WTC11 (cell line): ENCODE measurements around the gene MRM3. TPM values are rescaled to one million over a fixed set of nuclear protein-coding genes. Genes with fewer than 3 reads are reported as not detected.

Source experiments
- ATAC-seq: fragments of 200-7000 bp; cut with Tn5 transposase; 2 replicates; pipeline ENCODE4 v1.10.0; 2021; ENCODE audit warnings: mild to moderate bottlenecking, moderate library complexity
- CTCF ChIA-PET: fragments of 300-600 bp; sonication (Branson Sonifier 250); formaldehyde crosslinking; loops from one replicate; lab custom pipeline; 2021; ENCODE audit warnings: antibody characterized with exemption; lab: Charles Lee
- POLR2A ChIA-PET: fragments of 350-600 bp; sonication (Branson Sonifier 250); formaldehyde crosslinking; loops from one replicate; lab custom pipeline; 2021; ENCODE audit warnings: antibody characterized with exemption; lab: Charles Lee
- DNase-seq: peaks from one replicate; pipeline ENCODE4 v3.0.0; 2021; ENCODE audit warnings: low spot score
- H3K27ac Mint-ChIP-seq: 2 replicates; pipeline ENCODE4 v1.8.0; 2021; ENCODE audit warnings: mixed read lengths
- H3K27me3 Mint-ChIP-seq: 2 replicates; pipeline ENCODE4 v1.8.0; 2021; ENCODE audit warnings: low read depth, mild to moderate bottlenecking, moderate library complexity, mixed read lengths
- H3K36me3 Mint-ChIP-seq: 2 replicates; pipeline ENCODE4 v1.8.0; 2021; ENCODE audit warnings: mixed read lengths
- H3K4me1 Mint-ChIP-seq: 2 replicates; pipeline ENCODE4 v1.8.0; 2022; ENCODE audit warnings: mixed read lengths
- H3K4me3 Mint-ChIP-seq: 2 replicates; pipeline ENCODE4 v1.8.0; 2021; ENCODE audit warnings: mild to moderate bottlenecking, moderate library complexity, mixed read lengths
- H3K9me3 Mint-ChIP-seq: 2 replicates; pipeline ENCODE4 v1.8.0; 2021; ENCODE audit warnings: mixed read lengths
- CREM ChIP-seq: sonication (generic); formaldehyde crosslinking; IDR thresholded peaks from 2 replicates; pipeline ENCODE4 v1.8.1; 2022; ENCODE audit warnings: mild to moderate bottlenecking, missing genetic modification reagents, moderate library complexity
- ESRRA ChIP-seq: sonication (generic); formaldehyde crosslinking; IDR thresholded peaks from 2 replicates; pipeline ENCODE4 v1.8.1; 2022; ENCODE audit warnings: mild to moderate bottlenecking, missing genetic modification reagents, borderline replicate concordance
- FOXJ3 ChIP-seq: sonication (generic); formaldehyde crosslinking; IDR thresholded peaks from 2 replicates; pipeline ENCODE4 v1.9.0; 2021; ENCODE audit warnings: missing genetic modification reagents, mild to moderate bottlenecking, borderline replicate concordance
- GABPB1 ChIP-seq: sonication (generic); formaldehyde crosslinking; IDR thresholded peaks from 2 replicates; pipeline ENCODE4 v1.8.1; 2023; ENCODE audit warnings: mild to moderate bottlenecking, missing genetic modification reagents
- NR2C2 ChIP-seq: sonication (generic); formaldehyde crosslinking; IDR thresholded peaks from 2 replicates; pipeline ENCODE4 v1.8.0; 2022; ENCODE audit warnings: mild to moderate bottlenecking, missing genetic modification reagents
- NR3C1 ChIP-seq: sonication (generic); formaldehyde crosslinking; conservative IDR thresholded peaks from 2 replicates; pipeline ENCODE4 v1.8.1; 2023; ENCODE audit warnings: low read depth, mild to moderate bottlenecking, missing genetic modification reagents
- OVOL2 ChIP-seq: fragments of 250-450 bp; sonication (Bioruptor Pico); IDR thresholded peaks from 2 replicates; pipeline ENCODE4 v1.9.0; 2021; ENCODE audit warnings: mild to moderate bottlenecking, borderline replicate concordance
- TEAD4 ChIP-seq: sonication (generic); formaldehyde crosslinking; IDR thresholded peaks from 2 replicates; pipeline ENCODE4 v1.8.0; 2022; ENCODE audit warnings: mild to moderate bottlenecking, missing genetic modification reagents
- ZBTB43 ChIP-seq: sonication (generic); formaldehyde crosslinking; IDR thresholded peaks from 2 replicates; pipeline ENCODE4 v1.8.1; 2023; ENCODE audit warnings: mild to moderate bottlenecking, missing genetic modification reagents
- ZNF121 ChIP-seq: sonication (generic); formaldehyde crosslinking; IDR thresholded peaks from 2 replicates; pipeline ENCODE4 v1.8.0; 2023; ENCODE audit warnings: missing genetic modification reagents
- ZNF281 ChIP-seq: sonication (generic); formaldehyde crosslinking; IDR thresholded peaks from 2 replicates; pipeline ENCODE4 v1.8.0; 2023; ENCODE audit warnings: mild to moderate bottlenecking, missing genetic modification reagents
- total RNA-seq: library from RNA; stranded (reverse); gene quantifications from 3 replicates; pipeline ENCODE4 v1.2.3, GENCODE V29; 2021
- TF ChIP-seq, protein P1 (sequence below): sonication (generic); formaldehyde crosslinking; IDR thresholded peaks from 2 replicates; pipeline ENCODE4 v1.8.0; 2022; ENCODE audit warnings: mild to moderate bottlenecking, missing genetic modification reagents
- TF ChIP-seq, protein P2 (sequence below): sonication (generic); formaldehyde crosslinking; IDR thresholded peaks from 2 replicates; pipeline ENCODE4 v1.8.1; 2022; ENCODE audit warnings: low read depth, mild to moderate bottlenecking, moderate library complexity, missing genetic modification reagents, borderline replicate concordance
- TF ChIP-seq, protein P3 (sequence below): sonication (generic); formaldehyde crosslinking; IDR thresholded peaks from 2 replicates; pipeline ENCODE4 v1.8.1; 2023; ENCODE audit warnings: mild to moderate bottlenecking, missing genetic modification reagents

Gene MRM3
- total RNA-seq, 1 experiment from 2014 or later = 25.0 TPM

DNA sequence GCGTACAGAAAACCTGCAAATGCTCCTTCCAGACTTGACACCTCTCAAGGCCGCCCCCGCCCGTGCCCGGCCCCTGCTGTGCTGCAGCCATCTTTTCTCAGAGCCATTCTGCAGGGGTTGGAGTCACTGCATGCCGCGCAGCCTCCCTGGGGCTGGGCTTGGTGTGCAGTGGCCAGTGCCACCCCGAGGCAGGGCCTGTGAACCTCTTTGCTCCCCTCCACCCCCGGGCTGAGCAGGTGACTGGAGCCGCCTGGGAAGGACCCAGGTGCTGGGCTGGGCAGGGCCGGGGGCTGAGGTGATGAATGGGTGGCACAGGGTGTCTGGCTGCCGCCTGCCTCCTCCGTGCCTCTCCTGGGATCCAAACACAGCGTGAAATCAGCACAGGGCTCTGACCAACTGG lies 20.3 kb downstream of the MRM3 start:
- POLR2A ChIA-PET = no interaction called here
- CTCF ChIA-PET = interaction anchor here (1.0 to 2.3 kb wide), 2 partner anchors 75 to 194 kb away, joined by 3 to 8 read pairs; partner anchors contain the start of gene TIMM22
- no peaks in the 10 kb centered on the region for H3K27me3 Mint-ChIP-seq
- H3K36me3 Mint-ChIP-seq = peaks cover 4% of the 10 kb centered on the region; the same call in 1 of the 2 replicates
- no peak overlapping the region for H3K27ac Mint-ChIP-seq
- DNase-seq (no peak), ATAC-seq (no peak)
- H3K4me1 Mint-ChIP-seq = peaks cover 8% of the 10 kb centered on the region
- H3K4me3 Mint-ChIP-seq = no peak overlapping the region
- TF ChIP-seq CREM (CRISPR knock-in tag) (no peak), ESRRA (CRISPR knock-in tag) (no peak), ZBTB43 (no peak), NR3C1 (CRISPR knock-in tag) (no peak), TEAD4 (no peak), ZNF121 (CRISPR knock-in tag) (no peak), GABPB1 (CRISPR knock-in tag) (no peak), NR2C2 (CRISPR knock-in tag) (no peak)
- TF ChIP-seq, protein P1, sequence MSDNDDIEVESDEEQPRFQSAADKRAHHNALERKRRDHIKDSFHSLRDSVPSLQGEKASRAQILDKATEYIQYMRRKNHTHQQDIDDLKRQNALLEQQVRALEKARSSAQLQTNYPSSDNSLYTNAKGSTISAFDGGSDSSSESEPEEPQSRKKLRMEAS (CRISPR knock-in tag) = no peak
- TF ChIP-seq, protein P2, sequence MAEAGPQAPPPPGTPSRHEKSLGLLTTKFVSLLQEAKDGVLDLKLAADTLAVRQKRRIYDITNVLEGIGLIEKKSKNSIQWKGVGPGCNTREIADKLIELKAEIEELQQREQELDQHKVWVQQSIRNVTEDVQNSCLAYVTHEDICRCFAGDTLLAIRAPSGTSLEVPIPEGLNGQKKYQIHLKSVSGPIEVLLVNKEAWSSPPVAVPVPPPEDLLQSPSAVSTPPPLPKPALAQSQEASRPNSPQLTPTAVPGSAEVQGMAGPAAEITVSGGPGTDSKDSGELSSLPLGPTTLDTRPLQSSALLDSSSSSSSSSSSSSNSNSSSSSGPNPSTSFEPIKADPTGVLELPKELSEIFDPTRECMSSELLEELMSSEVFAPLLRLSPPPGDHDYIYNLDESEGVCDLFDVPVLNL = no peak
- TF ChIP-seq, protein P3, sequence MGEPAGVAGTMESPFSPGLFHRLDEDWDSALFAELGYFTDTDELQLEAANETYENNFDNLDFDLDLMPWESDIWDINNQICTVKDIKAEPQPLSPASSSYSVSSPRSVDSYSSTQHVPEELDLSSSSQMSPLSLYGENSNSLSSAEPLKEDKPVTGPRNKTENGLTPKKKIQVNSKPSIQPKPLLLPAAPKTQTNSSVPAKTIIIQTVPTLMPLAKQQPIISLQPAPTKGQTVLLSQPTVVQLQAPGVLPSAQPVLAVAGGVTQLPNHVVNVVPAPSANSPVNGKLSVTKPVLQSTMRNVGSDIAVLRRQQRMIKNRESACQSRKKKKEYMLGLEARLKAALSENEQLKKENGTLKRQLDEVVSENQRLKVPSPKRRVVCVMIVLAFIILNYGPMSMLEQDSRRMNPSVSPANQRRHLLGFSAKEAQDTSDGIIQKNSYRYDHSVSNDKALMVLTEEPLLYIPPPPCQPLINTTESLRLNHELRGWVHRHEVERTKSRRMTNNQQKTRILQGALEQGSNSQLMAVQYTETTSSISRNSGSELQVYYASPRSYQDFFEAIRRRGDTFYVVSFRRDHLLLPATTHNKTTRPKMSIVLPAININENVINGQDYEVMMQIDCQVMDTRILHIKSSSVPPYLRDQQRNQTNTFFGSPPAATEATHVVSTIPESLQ (CRISPR knock-in tag) = no peak
- H3K9me3 Mint-ChIP-seq = no peaks in the 10 kb centered on the region

DNA sequence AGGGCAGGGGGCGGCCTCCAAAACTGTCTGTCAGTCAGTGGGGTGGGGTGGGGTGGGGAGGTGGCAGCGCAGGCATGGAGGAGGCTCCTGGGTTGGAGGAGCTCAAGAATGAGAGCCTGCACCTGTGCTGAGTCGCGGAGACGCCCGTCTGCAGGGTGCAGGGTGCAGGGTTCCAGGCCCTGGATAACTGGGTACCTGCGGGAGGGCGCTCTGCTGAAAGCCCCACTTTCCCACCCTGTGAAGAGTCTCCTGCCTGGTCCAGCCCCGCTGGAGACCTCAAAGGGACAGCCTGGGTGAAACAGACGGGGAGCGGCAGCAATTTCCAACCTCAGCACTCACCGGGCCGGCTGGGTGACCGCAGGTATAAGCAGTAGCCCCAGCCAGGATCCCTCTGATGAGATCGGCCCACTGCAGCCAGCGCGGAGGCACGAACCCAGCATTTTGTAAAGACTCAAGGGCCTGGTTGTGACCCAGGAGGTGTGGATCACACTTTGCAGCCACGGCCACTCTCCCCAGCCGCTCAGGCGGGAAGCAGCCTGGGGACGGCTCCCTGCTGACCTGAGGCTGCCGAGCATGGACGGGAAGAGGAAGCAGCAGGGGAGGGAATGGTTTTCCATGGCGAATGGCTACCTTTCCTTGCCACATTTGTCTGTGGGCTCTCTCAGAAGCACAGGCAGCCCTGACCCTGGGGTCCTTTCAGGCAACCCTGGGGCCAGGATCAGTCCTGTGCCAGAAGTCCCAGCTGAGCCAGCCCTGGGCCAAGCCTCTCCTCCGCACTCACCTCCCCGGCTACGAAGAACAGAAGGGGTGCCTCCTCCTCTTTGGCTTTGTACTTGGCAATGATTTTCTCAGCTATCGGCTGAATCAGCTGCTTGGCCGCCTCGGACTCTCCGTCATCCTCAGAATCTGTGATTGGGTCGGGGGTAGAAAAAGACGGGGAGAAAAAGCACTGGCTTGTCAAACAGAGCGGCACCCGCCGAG lies 21.0 kb downstream of the MRM3 start:
- H3K4me3 Mint-ChIP-seq = no peak overlapping the region
- no peaks in the 10 kb centered on the region for H3K27me3 Mint-ChIP-seq
- ATAC-seq = no peak
- POLR2A ChIA-PET = interaction anchor here (0.8 kb wide), 1 partner anchor 1260 kb away, joined by 3 read pairs; no protein-coding TSS in a partner anchor
- TF ChIP-seq ZNF281 (CRISPR knock-in tag) (no peak), OVOL2 (CRISPR knock-in tag) (no peak), FOXJ3 (no peak)
- TF ChIP-seq, all 79 proteins: peak for 0
- CTCF ChIA-PET = interaction anchor here (1.1 to 3.5 kb wide), 5 partner anchors 8 to 194 kb away, joined by 3 to 28 read pairs (median 8); partner anchors contain the start of genes GLOD4, NXN and TIMM22
- Mint-ChIP-seq H3K36me3 (peaks cover 4% of the 10 kb centered on the region; the same call in 1 of the 2 replicates), H3K27ac (peak overlapping the region; percentile 72), H3K4me1 (peaks cover 8% of the 10 kb centered on the region), H3K9me3 (no peaks in the 10 kb centered on the region)
- no peak for DNase-seq
